Smooth muscle cell (in vitro differentiated cells): ENCODE measurements around the gene EPHB2. TPM values are rescaled to one million over a fixed set of nuclear protein-coding genes. Genes with fewer than 3 reads are reported as not detected.

Experiments
- DNase-seq: peaks from one replicate; lab custom pipeline; 2025; ENCODE audit not compliant: unreplicated experiment; lab: John Stamatoyannopoulos, UW
- H2AFZ ChIP-seq: fragments of 200-600 bp; sonication (generic); 2 replicates; pipeline ENCODE4 v1.6.0; 2016; ENCODE audit warnings: antibody characterized with exemption, low read depth, mild to moderate bottlenecking
- H3F3A ChIP-seq: fragments of 200-600 bp; sonication (generic); 2 replicates; pipeline ENCODE4 v1.6.0; 2017; ENCODE audit warnings: antibody characterized with exemption, low read depth
- H3K27ac ChIP-seq: fragments of 200-600 bp; sonication (generic); 2 replicates; pipeline ENCODE4 v1.5.1; 2016; ENCODE audit warnings: low read depth, mild to moderate bottlenecking
- H3K27me3 ChIP-seq: fragments of 200-600 bp; sonication (generic); 2 replicates; pipeline ENCODE4 v1.6.1; 2016; ENCODE audit warnings: low read depth, mild to moderate bottlenecking
- H3K36me3 ChIP-seq: fragments of 200-600 bp; sonication (generic); 2 replicates; pipeline ENCODE4 v1.5.1; 2016; ENCODE audit warnings: low read depth
- H3K4me1 ChIP-seq: fragments of 200-600 bp; sonication (generic); 2 replicates; pipeline ENCODE4 v1.5.1; 2016; ENCODE audit warnings: low read depth
- H3K4me2 ChIP-seq: fragments of 200-600 bp; sonication (generic); 2 replicates; pipeline ENCODE4 v1.6.0; 2016; ENCODE audit warnings: mild to moderate bottlenecking
- H3K4me3 ChIP-seq: fragments of 200-600 bp; sonication (generic); 2 replicates; pipeline ENCODE4 v1.5.1; 2016; ENCODE audit warnings: mild to moderate bottlenecking
- H3K79me2 ChIP-seq: fragments of 200-600 bp; sonication (generic); 2 replicates; pipeline ENCODE4 v1.6.0; 2016; ENCODE audit warnings: low read depth, mild to moderate bottlenecking
- H3K9ac ChIP-seq: fragments of 200-600 bp; sonication (generic); 2 replicates; pipeline ENCODE4 v1.6.0; 2016; ENCODE audit warnings: low read depth
- H3K9me3 ChIP-seq: fragments of 200-600 bp; sonication (generic); replicated peaks from 2 replicates; pipeline ENCODE4 v1.5.1; 2016; ENCODE audit warnings: low read depth
- H4K20me1 ChIP-seq: fragments of 200-600 bp; sonication (generic); 2 replicates; pipeline ENCODE4 v1.6.0; 2016; ENCODE audit warnings: low read depth
- CTCF ChIP-seq: fragments of 200-600 bp; sonication (generic); IDR thresholded peaks from 2 replicates; pipeline ENCODE4 v1.5.1; 2017; ENCODE audit warnings: borderline replicate concordance, mild to moderate bottlenecking, antibody characterized with exemption; ENCODE audit not compliant: insufficient read depth, poor library complexity, severe bottlenecking
- WGBS: methylation state at CpG from one replicate; pipeline ENCODE4 v1.1.7; 2016; ENCODE audit warnings: low lambda C conversion rate; 5-methylcytosine and 5-hydroxymethylcytosine counted together
- polyA plus RNA-seq: library from polyadenylated mRNA; unstranded; fragments of >200 nt; fragmentation: Nextera tagmentation; extraction: Ambion mirVana; gene quantifications from 2 replicates; pipeline ENCODE4 v1.2.1, GENCODE V29; 2016
- total RNA-seq: library from RNA; depleted of rRNA; stranded (reverse); fragments of >200 nt; gene quantifications from 2 replicates; pipeline ENCODE4 v1.2.3, GENCODE V29; 2014

Gene EPHB2
- total and polyA plus RNA-seq, 2 experiments from 2014 or later: 1.1 to 6.7 TPM

- Histone ChIP-seq H3K27ac (no peak overlapping the region), H4K20me1 (no peaks in the 10 kb centered on the region), H3K36me3 (no peaks in the 10 kb centered on the region), H3K4me2 (no peak overlapping the region), H3K4me1 (no peaks in the 10 kb centered on the region), H2AFZ (no peak overlapping the region), H3K9ac (no peak overlapping the region), H3K27me3 (peaks cover 6% of the 10 kb centered on the region), H3K4me3 (no peak overlapping the region), H3K9me3 (no peaks in the 10 kb centered on the region), H3F3A (no peaks in the 10 kb centered on the region), H3K79me2 (no peaks in the 10 kb centered on the region)
- DNase-seq: no peak
- 91% methylated on average over 7 of the region's 7 CpGs for WGBS
- TF ChIP-seq CTCF: no peak
Observed at GRCh38 chr1:22915231-22915630, 204.6 kb downstream of the EPHB2 start.

- H3K79me2 ChIP-seq: no peaks in the 10 kb centered on the region
- no peaks in the 10 kb centered on the region for H3K4me1 ChIP-seq
- no peaks in the 10 kb centered on the region for H3K9me3 ChIP-seq
- H2AFZ ChIP-seq: no peak overlapping the region
- peaks cover 6% of the 10 kb centered on the region for H3K27me3 ChIP-seq
- H3K36me3 ChIP-seq: no peaks in the 10 kb centered on the region
- no peak overlapping the region for H3K4me3 ChIP-seq
- no peak overlapping the region for H3K4me2 ChIP-seq
- 88% methylated on average over 15 of the region's 15 CpGs for WGBS
- TF ChIP-seq CTCF: no peak
- H3K27ac ChIP-seq: no peak overlapping the region
- H3K9ac ChIP-seq: no peak overlapping the region
- no peaks in the 10 kb centered on the region for H4K20me1 ChIP-seq
- H3F3A ChIP-seq: no peaks in the 10 kb centered on the region
- no peak for DNase-seq
Observed at GRCh38 chr1:22915816-22916470, 205.3 kb downstream of the EPHB2 start.

GRCh38 chr1:22916471-22916820 is 205.8 kb downstream of the EPHB2 start:
- H3F3A ChIP-seq: no peaks in the 10 kb centered on the region
- H2AFZ ChIP-seq: no peak overlapping the region

More at GRCh38 chr1:22916471-22916820, 205.8 kb downstream of the EPHB2 start:
- no peak for DNase-seq
- no peaks in the 10 kb centered on the region for H3K4me1 ChIP-seq
- TF ChIP-seq CTCF: no peak
- no peak overlapping the region for H3K27ac ChIP-seq
- no peak overlapping the region for H3K9ac ChIP-seq
- no peaks in the 10 kb centered on the region for H3K36me3 ChIP-seq
- H3K4me3 ChIP-seq: no peak overlapping the region
- H3K4me2 ChIP-seq: no peak overlapping the region
- 92% methylated on average over 12 of the region's 12 CpGs for WGBS
- H3K27me3 ChIP-seq: peaks cover 6% of the 10 kb centered on the region
- H4K20me1 ChIP-seq: no peaks in the 10 kb centered on the region
- no peaks in the 10 kb centered on the region for H3K9me3 ChIP-seq
- no peaks in the 10 kb centered on the region for H3K79me2 ChIP-seq
